Ovary (tissue), 3 donors: Measurements from ENCODE around the gene TMPO.

Experiments
- CTCF ChIP-seq, 3 donors: fragments of 450-650 bp in 2 of 3; fragments of 200-600 bp in 1 of 3; IDR thresholded peaks; one replicate each; pipeline versions ENCODE4 v1.5.1 to v1.8.0; 2016 to 2022; ENCODE audit warnings: antibody characterized with exemption in 3 of 3, mild to moderate bottlenecking in 1 of 3
- POLR2A ChIP-seq: fragments of 450-650 bp; IDR thresholded peaks from one replicate; pipeline ENCODE4 v1.6.1; 2017; ENCODE audit warnings: antibody characterized with exemption, mild to moderate bottlenecking, moderate library complexity
- donor health status: DM: no; HTN: no; CAD: no.

- no peak for TF ChIP-seq CTCF (IDR thresholded peaks at IDR 0.05)
- no peak for TF ChIP-seq POLR2A
Observed at GRCh38 chr12:98533723-98534251, 18.4 kb downstream of the TMPO start.
